Measurements from ENCODE around the gene CLIC3.

The CLIC3 gene

DNA sequence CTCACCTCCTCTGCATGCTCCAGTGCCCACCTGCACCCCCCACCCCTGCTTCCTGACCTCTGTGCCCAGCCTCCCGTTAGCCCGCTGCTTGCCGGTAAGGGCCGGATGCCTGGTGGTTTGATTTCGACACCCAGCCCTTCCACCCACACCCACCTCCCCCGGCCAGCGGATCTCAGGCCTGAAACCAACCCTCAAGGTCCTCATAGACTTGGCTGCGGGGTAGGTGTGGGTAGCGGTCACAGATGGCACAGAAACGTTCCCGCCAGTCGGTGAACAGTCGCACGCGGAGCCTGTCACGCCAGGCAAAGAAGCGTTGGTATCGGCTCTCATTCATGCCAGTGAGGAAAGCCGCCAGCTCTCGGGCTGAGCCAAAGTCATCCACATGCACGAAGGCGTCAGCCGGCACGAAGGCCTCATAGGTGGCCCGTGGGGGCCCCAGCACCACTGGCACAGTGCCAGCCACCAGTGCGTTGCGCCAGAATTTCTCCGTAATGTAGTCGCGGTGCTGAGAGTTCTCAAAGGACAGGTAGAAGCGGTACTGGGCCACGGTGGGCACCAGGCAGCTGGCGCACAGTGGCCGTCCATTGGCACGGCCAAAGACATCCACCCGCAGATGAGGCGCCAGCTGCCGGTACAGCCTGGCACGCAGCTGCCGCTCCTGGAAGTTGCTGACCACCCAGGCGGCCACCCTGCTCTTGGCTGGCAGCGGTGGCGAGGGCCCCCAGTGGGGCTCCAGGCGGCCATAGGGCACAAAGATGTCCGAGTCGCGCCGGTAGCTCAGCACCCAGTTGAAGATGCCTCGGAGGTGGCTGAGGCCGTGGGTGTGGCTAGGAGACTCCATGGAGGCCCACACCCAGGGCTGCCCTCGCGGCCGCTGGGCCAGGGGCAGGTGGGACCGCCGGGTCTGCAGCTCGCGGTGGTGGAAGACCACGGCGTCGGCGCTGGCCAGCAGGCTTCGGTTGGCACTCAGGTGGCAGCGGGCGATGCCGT, 34.5 kb upstream of the CLIC3 start:
- no peak for DNase-seq

DNA sequence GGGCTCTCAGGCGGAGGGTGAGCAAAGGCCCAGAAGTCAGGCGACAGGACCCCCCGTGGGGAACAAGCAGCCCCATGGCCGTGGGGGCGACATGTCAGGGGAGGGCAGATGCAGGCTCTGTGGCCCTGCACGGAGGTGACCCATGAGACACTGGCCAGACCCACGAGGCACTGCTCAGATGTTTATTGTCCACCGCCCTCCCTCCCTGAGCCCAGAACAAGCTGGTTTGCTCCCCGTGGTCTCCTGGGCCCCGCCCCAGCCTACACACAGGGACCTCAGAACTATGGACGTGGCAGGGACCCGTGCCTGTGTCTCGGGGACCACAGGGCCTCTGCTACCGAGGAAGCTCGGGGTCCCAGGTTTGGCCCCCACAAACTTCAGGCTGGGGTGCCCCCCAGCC, 33.6 kb upstream of the CLIC3 start:
- DNase-seq, result no peak

DNA sequence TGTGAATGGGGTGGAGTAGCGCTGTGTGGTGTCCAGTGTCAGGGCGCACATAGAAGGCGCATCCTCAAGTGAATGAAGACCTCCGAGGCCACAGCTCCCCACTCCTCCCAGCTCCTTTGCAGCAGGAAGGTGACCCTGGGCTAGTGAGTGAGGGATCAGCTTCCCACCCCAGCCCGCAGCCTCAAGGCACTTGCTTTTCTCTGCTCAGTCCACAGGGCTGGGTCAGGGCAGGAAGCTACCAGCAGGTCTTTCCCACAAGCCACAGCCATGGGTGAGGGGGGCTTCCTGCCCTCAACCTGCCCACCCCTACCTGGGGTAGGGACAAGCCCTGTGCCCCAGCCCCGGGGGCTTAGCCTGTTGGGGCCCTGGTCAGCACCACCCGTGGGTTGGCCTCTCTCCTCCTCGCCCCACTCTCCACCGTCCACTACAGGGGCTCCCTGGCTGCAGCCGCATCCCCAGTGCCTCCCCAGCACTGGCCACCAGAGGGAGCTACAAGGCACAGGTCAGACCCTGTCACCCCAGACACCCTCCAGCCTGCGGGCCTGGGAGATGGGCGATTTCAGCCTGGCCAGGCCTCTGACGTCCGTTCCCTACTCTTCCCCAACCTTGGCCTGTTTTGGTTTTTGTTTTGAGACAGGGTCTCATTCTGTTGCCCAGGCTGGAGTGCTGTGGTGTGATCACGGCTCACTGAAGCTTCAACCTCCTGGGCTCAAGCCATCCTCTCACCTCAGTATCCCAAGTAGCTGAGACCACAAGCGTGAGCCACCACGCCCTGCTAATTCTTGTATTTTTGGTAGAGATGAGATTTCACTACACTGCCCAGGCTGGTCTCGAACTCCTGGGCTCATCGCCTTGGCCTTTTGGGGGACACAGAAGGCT, 32.9 kb upstream of the CLIC3 start:
- DNase-seq, result peak; percentile 75

- peak; percentile 70 for DNase-seq
Observed at GRCh38 chr9:137028263-137029057, 32.1 kb upstream of the CLIC3 start.

- DNase-seq, result no peak
Observed at GRCh38 chr9:137027369-137028262, 31.2 kb upstream of the CLIC3 start, which contains the start of gene ABCA2. Gene ABCA2 (minus strand): TSS chr9:137028237. CDS start chr9:137028140, 97 bp downstream.

- DNase-seq, result no peak
Observed at GRCh38 chr9:137026828-137027227, 30.5 kb upstream of the CLIC3 start.

DNA sequence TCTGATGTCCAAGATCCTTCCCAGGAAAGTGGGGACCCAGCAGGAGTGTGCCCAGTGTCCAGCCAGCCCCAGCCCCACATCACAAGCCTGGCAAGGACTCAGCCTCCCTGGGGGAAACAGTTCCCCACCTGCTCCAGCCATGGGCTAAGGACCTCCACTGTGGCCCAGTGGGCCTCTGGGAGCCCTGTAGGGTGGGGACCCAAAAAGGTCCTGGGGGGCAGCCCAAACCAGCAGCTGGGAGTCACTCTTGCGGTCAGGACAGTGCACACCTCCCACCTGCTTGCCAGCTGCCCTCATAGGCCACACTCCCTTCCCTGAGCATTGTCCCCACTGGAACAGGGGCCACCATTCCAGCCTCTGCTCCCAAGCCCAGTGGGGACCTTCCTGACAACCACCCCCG, 30.0 kb upstream of the CLIC3 start:
- no peak for DNase-seq

- DNase-seq, result no peak
Observed at GRCh38 chr9:137025517-137025966, 29.2 kb upstream of the CLIC3 start.

DNA sequence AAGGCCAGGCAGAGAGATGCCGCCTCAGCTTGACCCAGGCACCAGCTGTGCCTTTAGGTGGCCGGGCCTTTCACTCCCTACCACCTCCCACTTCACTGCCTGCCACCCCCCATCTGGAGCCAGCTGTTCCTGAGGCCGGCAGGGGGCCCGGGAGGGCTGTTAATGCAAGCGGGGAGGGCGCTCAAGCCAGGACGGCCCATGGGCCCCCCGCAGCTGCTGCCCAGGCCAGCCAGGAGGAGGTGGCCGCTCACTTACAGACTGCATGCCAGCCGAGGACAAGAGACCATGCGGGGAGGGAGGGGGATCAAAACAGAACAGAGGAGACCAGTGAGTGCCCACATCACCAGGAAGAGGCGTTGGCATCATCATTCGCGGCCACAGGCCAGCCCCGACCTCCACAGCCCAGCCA, 27.2 kb upstream of the CLIC3 start:
- DNase-seq, result no peak

- DNase-seq, result no peak
Observed at GRCh38 chr9:137023157-137023556, 26.8 kb upstream of the CLIC3 start.

GRCh38 chr9:137022662-137023008, 26.3 kb upstream of the CLIC3 start:
- DNase-seq, result no peak

- DNase-seq, result peak; percentile 70
Observed at GRCh38 chr9:137021979-137022661, 25.8 kb upstream of the CLIC3 start.

DNA sequence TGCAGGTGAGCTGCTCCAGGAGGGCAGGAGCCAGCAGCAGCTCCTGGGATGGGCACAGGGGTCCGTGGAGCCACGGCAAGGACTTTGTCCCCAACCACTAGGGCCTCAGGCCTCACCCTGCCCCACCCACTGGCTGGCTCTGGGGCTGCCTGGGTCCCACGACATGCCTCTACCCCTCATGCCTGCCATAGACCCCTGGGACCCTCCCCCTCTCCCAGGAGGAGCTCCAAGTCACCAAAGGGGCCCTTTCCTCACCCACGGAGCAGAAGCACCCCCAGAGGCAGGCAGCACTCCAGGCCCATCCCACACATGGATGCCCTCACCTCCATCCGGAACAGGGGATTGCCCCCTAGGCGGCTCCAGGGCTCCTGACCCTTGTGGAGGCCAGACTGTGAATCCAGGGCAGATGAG, 25.2 kb upstream of the CLIC3 start:
- no peak for DNase-seq

DNA sequence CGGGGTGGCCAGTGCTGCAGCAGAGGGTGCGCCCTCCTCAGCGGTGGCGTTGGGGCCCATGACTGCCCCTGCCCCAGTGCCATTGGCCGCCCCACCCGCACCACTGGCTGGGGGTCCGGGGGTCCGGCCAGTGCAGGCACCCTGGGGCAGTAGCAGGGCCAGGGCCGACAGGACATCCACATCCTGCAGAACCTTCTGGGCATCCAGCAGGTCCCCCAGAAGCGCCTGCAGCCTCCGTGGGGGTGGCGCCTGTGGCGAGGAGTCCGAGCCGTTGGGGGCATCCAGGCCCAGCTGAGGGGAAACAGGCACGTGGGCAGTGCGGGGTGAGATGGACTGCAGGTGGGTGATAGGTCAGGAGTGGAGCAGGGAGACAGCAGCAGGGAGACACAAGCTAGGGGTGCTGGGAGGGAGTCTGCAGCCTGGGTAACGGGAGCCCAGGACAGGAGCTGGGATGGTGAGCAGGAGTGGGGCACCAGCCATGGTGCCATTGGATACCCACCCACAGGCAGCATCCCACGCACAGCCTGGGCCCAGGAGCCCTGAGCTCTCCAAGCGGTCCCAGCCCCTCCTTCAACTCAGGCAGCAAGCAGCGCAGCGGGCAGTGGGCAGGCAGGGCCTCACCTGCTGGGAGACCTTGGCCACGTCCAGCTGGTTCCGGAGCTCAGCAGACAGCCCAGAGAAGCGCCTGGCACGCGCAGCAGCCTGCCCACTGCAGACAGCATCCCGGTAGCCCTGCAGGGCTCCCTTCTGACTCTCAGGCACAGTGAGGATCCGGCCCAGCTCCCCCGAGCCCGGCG, 24.6 kb upstream of the CLIC3 start:
- no peak for DNase-seq

DNA sequence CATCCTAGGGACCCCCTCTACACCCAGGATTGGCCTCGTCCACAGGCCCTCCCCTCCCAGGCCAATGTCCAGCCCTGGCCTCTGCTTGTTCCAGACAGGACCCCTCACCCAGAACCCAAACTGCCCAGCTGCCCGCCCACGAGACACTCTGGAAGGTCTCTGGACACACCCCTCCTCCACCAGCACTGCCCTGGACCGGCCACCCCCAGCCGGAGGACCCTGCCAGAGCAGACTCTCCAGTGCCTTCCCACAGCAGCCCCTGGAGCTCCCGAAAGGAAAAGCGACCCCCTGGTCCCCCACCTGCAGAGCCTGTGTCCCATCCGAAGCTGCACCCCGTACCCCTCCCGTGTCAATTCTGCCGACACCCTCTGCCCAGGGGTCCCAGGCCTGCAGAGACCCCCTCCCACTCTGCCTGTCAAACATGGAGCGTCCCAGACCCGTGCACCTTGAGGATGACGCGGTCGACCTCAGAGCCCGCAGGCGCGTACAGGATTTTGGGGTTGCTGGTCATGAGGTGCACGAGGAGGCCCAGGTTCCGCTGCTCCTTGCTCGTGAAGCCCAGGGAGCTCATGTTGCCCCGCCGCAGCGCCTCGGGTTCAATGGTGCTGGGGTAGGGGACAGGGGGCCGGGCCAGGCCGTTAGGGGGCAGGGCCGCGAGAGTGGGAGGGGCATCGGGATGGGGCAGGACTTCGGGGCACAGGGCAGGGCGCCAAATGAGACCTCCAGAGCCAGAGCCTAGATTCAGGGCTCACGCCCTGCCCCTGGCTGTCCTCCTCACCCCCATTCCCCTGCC, 23.7 kb upstream of the CLIC3 start:
- no peak for DNase-seq

GRCh38 chr9:137018761-137019559, 22.6 kb upstream of the CLIC3 start:
- no peak for DNase-seq

DNA sequence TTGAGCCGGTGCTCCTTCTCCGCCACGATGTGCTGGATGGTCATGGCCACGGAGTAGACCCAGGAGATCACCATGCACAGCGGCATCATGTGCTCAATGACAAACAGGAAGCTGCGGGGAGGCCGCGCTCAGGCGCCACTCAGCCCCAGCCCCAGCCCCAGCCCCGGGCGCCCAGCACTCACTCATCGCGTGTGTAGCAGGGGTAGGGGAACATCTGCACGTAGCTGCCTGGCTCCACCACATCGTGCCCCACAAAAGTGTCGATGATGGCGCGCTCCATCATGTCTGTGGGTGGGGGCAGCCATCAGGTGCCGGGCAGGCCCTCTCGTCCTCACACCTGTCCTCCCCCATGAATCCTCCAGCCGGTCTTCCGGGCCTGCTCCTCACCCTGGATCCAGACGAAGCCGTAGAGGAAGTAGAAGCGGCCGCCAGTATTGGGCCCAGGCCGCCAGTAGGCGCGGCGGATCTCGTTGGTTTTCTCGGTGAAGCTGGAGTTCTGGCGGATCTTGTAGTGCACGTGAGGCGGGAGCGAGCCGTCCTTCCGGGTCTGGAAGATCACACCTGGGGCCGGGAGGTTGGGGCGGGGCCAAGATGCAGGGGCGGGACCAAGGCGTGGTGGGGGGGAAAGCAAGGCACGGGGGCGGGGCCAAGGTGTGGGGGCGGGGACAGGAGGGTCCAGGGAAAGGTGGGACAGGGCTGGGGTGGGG, 21.6 kb upstream of the CLIC3 start:
- DNase-seq, result no peak

DNA sequence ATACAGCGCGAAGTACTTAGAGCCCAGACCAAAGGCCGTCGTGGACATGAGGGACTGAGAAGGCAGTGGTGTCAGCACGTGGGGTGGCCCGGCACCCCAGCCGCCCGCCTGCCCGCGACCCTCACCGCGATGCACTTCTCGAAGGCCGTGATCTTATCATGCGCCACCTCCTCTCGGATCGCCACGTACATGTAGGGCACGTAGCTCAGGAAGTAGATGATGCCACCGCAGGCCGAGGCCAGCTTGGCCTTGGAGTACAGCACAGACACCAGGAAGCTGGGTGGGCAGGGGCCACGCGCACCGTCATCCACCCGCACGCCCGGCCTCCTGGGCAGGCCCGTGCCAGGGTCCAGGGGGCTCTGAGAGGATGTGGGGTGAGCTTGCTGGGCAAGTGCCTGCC, 20.7 kb upstream of the CLIC3 start:
- DNase-seq, result no peak

All from activated naive CD4-positive, alpha-beta T cell treated with anti-CD3 and anti-CD28 coated beads, Interleukin-2, amount 50 U/mL, for 16 hours (primary cell).